Karpas-422 (cell line): ENCODE data around the gene FES. TPM values are rescaled to one million over a fixed set of nuclear protein-coding genes. Genes with fewer than 3 reads are reported as not detected.
"Not testable (repeated sequence)": the region's sequence is repeated elsewhere in the genome, so short reads cannot be mapped to it uniquely, and the experiment has no call there.

Experiments
- DNase-seq: peaks from one replicate; pipeline ENCODE4 v3.0.0-alpha.2; 2015
- H2AFZ ChIP-seq: fragments of 200-600 bp; sonication (generic); 2 replicates; pipeline ENCODE4 v1.6.1; 2014; ENCODE audit warnings: antibody characterized with exemption, low read length, mixed read lengths
- H3K27ac ChIP-seq: fragments of 200-600 bp; sonication (generic); 2 replicates; pipeline ENCODE4 v1.5.1; 2014; ENCODE audit warnings: mild to moderate bottlenecking, low read length, moderate library complexity
- H3K27me3 ChIP-seq: fragments of 200-600 bp; sonication (generic); 2 replicates; pipeline ENCODE4 v1.6.1; 2014; ENCODE audit warnings: low read length, mixed read lengths
- H3K36me3 ChIP-seq: fragments of 200-600 bp; sonication (generic); 2 replicates; pipeline ENCODE4 v1.6.1; 2014; ENCODE audit warnings: low read length, mixed read lengths; ENCODE audit not compliant: insufficient read depth
- H3K4me1 ChIP-seq: fragments of 200-600 bp; sonication (generic); 2 replicates; pipeline ENCODE4 v1.6.1; 2014; ENCODE audit warnings: mild to moderate bottlenecking, low read length, mixed read lengths
- H3K4me2 ChIP-seq: fragments of 200-600 bp; sonication (generic); 2 replicates; pipeline ENCODE4 v1.6.1; 2014; ENCODE audit warnings: low read length, low read depth, mild to moderate bottlenecking; ENCODE audit not compliant: poor library complexity, severe bottlenecking
- H3K4me3 ChIP-seq: fragments of 200-600 bp; sonication (generic); 2 replicates; pipeline ENCODE4 v1.5.1; 2014; ENCODE audit warnings: mild to moderate bottlenecking, antibody characterized with exemption, low read length, mixed read lengths
- H3K79me2 ChIP-seq: fragments of 200-600 bp; sonication (generic); 2 replicates; pipeline ENCODE4 v1.6.1; 2014; ENCODE audit warnings: mild to moderate bottlenecking, low read length, mixed read lengths
- H3K9ac ChIP-seq: fragments of 200-600 bp; sonication (generic); 2 replicates; pipeline ENCODE4 v1.6.0; 2014; ENCODE audit warnings: low read length
- H3K9me2 ChIP-seq: fragments of 200-600 bp; sonication (generic), shearing (Covaris generic); replicated peaks from 2 replicates; pipeline ENCODE4 v1.6.0; 2014; ENCODE audit warnings: mild to moderate bottlenecking, low read length, moderate library complexity; ENCODE audit not compliant: insufficient read depth
- H3K9me3 ChIP-seq: fragments of 300-700, 200-600 bp; sonication (generic); 2 replicates; pipeline ENCODE4 v1.6.1; 2014; ENCODE audit warnings: low read length, mixed read lengths
- H4K20me1 ChIP-seq: fragments of 200-600 bp; sonication (generic); 2 replicates; pipeline ENCODE4 v1.6.1; 2014; ENCODE audit warnings: mild to moderate bottlenecking, antibody characterized with exemption, low read length, low read depth; ENCODE audit not compliant: insufficient read depth
- total RNA-seq: library from RNA; depleted of rRNA; stranded (reverse); fragments of >200 nt; shearing (Covaris generic); gene quantifications from 2 replicates; pipeline ENCODE4 v1.2.3, GENCODE V29; 2014; ENCODE audit warnings: low replicate concordance

Gene FES
- total RNA-seq, 1 experiment from 2014 or later = 33.7 TPM

- H3K79me2 ChIP-seq = peaks cover 8% of the 10 kb centered on the region; the same call in 1 of the 2 replicates
- H3K4me3 ChIP-seq = no peak overlapping the region
- H3K9me2 ChIP-seq = no peaks in the 10 kb centered on the region
- no peak overlapping the region for H3K27ac ChIP-seq
- H2AFZ ChIP-seq = no peak overlapping the region
- peaks cover 15% of the 10 kb centered on the region for H3K4me1 ChIP-seq
- H3K36me3 ChIP-seq = no peaks in the 10 kb centered on the region; the same call in 1 of the 2 replicates
- no peak for DNase-seq
- H4K20me1 ChIP-seq = no peaks in the 10 kb centered on the region
- no peak overlapping the region for H3K4me2 ChIP-seq
- H3K9me3 ChIP-seq = no peaks in the 10 kb centered on the region
- H3K27me3 ChIP-seq = no peaks in the 10 kb centered on the region
- no peak overlapping the region for H3K9ac ChIP-seq
Measured at GRCh38 chr15:90924375-90924774, 40.1 kb downstream of the FES start.

- not testable (repeated sequence) for H3K9me2 ChIP-seq, H3K9ac ChIP-seq, DNase-seq, H3K4me3 ChIP-seq, H2AFZ ChIP-seq, H3K27me3 ChIP-seq, H3K27ac ChIP-seq, H3K9me3 ChIP-seq, H4K20me1 ChIP-seq, H3K36me3 ChIP-seq, H3K4me2 ChIP-seq
- Histone ChIP-seq H3K4me1 (peaks cover 26% of the 10 kb centered on the region), H3K79me2 (peaks cover 17% of the 10 kb centered on the region; the same call in 1 of the 2 replicates)
Measured at GRCh38 chr15:90926766-90927165, 42.5 kb downstream of the FES start.

GRCh38 chr15:90928106-90928505, 43.8 kb downstream of the FES start:
- H3K9ac ChIP-seq, H3K9me3 ChIP-seq, H3K9me2 ChIP-seq, H3K27me3 ChIP-seq, H3K36me3 ChIP-seq, DNase-seq, H2AFZ ChIP-seq, H4K20me1 ChIP-seq, H3K4me3 ChIP-seq: not testable (repeated sequence)
- Histone ChIP-seq H3K27ac (peak overlapping the region; percentile 84), H3K4me2 (peak overlapping the region; percentile 93), H3K79me2 (peaks cover 17% of the 10 kb centered on the region; the same call in 1 of the 2 replicates), H3K4me1 (peaks cover 33% of the 10 kb centered on the region)

- Histone ChIP-seq H3K9me2 (no peaks in the 10 kb centered on the region), H2AFZ (no peak overlapping the region), H3K79me2 (peaks cover 17% of the 10 kb centered on the region; the same call in 1 of the 2 replicates), H3K36me3 (no peaks in the 10 kb centered on the region), H3K4me3 (peak overlapping the region; percentile 87), H3K9ac (peak overlapping the region; percentile 98), H3K9me3 (no peaks in the 10 kb centered on the region), H3K27me3 (no peaks in the 10 kb centered on the region), H4K20me1 (no peaks in the 10 kb centered on the region), H3K4me1 (peaks cover 45% of the 10 kb centered on the region), H3K27ac (peak overlapping the region; percentile 84), H3K4me2 (peak overlapping the region; percentile 93)
- peak; percentile 55 for DNase-seq
Measured at GRCh38 chr15:90929246-90930019, 45.1 kb downstream of the FES start.

GRCh38 chr15:90930861-90931574, 46.7 kb downstream of the FES start:
- Histone ChIP-seq H3K79me2 (peaks cover 26% of the 10 kb centered on the region), H3K27ac (peak overlapping the region; percentile 84), H3K36me3 (no peaks in the 10 kb centered on the region), H3K4me3 (peak overlapping the region; percentile 87), H3K27me3 (no peaks in the 10 kb centered on the region), H3K4me2 (peak overlapping the region; percentile 93), H3K9ac (peak overlapping the region; percentile 98), H2AFZ (no peak overlapping the region; the same call in 1 of the 2 replicates), H3K9me2 (no peaks in the 10 kb centered on the region), H4K20me1 (no peaks in the 10 kb centered on the region), H3K4me1 (peaks cover 52% of the 10 kb centered on the region), H3K9me3 (no peaks in the 10 kb centered on the region)
- peak; percentile 69 for DNase-seq

GRCh38 chr15:90931575-90931827, 47.2 kb downstream of the FES start:
- Histone ChIP-seq H3K4me3 (peak overlapping the region; percentile 87), H3K9me2 (no peaks in the 10 kb centered on the region), H3K36me3 (no peaks in the 10 kb centered on the region), H3K79me2 (peaks cover 31% of the 10 kb centered on the region), H3K9me3 (no peaks in the 10 kb centered on the region), H3K27me3 (no peaks in the 10 kb centered on the region), H3K4me1 (peaks cover 57% of the 10 kb centered on the region), H3K4me2 (peak overlapping the region; percentile 93), H3K27ac (peak overlapping the region; percentile 84), H2AFZ (no peak overlapping the region), H3K9ac (peak overlapping the region; percentile 98), H4K20me1 (no peaks in the 10 kb centered on the region)
- no peak for DNase-seq

GRCh38 chr15:90931828-90932659, 47.7 kb downstream of the FES start, which contains the start of gene HDDC3:
HDDC3 (minus strand) TSS chr15:90932549; CDS start chr15:90932540, 9 bp downstream.
- DNase-seq = peak; percentile 96
- H2AFZ ChIP-seq = peak within 1 kb of the TSS; percentile 85; the same call in 1 of the 2 replicates
- peak within 1 kb of the TSS; percentile 93 for H3K4me2 ChIP-seq
- H3K4me3 ChIP-seq = peak within 1 kb of the TSS; percentile 87
- H4K20me1 ChIP-seq = no peaks in the 10 kb centered on the region
- H3K36me3 ChIP-seq = no peaks in the 10 kb centered on the region
- H3K9me2 ChIP-seq = no peaks in the 10 kb centered on the region
- no peaks in the 10 kb centered on the region for H3K27me3 ChIP-seq
- H3K9ac ChIP-seq = peak within 1 kb of the TSS; percentile 98
- H3K27ac ChIP-seq = peak within 1 kb of the TSS; percentile 84
- no peaks in the 10 kb centered on the region for H3K9me3 ChIP-seq
- H3K4me1 ChIP-seq = peaks cover 63% of the 10 kb centered on the region
- H3K79me2 ChIP-seq = peaks cover 36% of the 10 kb centered on the region

- Histone ChIP-seq H3K9ac (peak overlapping the region; percentile 98), H3K4me1 (peaks cover 63% of the 10 kb centered on the region), H3K9me3 (no peaks in the 10 kb centered on the region), H3K4me3 (peak overlapping the region; percentile 87), H3K79me2 (peaks cover 37% of the 10 kb centered on the region), H3K27me3 (no peaks in the 10 kb centered on the region), H2AFZ (peak overlapping the region; percentile 85; the same call in 1 of the 2 replicates), H3K4me2 (peak overlapping the region; percentile 93), H4K20me1 (no peaks in the 10 kb centered on the region), H3K27ac (peak overlapping the region; percentile 84), H3K36me3 (no peaks in the 10 kb centered on the region), H3K9me2 (no peaks in the 10 kb centered on the region)
- DNase-seq = no peak
Measured at GRCh38 chr15:90932660-90932991, 48.3 kb downstream of the FES start.
